Measurements from ENCODE around the gene CHSY3.

CHSY3 gene

GRCh38 chr5:130065617-130066016, 161.4 kb downstream of the CHSY3 start:
- Histone ChIP-seq H3K4me3 (ENCODE audit: insufficient read depth in 1 of 2, low read depth in 1 of 2, low read length in 2 of 2) (no peak overlapping the region), H3K23ac (ENCODE audit: low read length in 2 of 2) (no peak overlapping the region), H4K8ac (ENCODE audit: low read length) (no peak overlapping the region), H2AFZ (ENCODE audit: low read depth, low read length) (no peak overlapping the region), H2BK120ac (ENCODE audit: low read depth, low read length) (no peak overlapping the region), H2BK12ac (ENCODE audit: low read length in 2 of 2) (no peak overlapping the region), H3K14ac (ENCODE audit: low read length in 2 of 2) (no peak overlapping the region), H3K4me2 (ENCODE audit: low read length, poor library complexity, severe bottlenecking) (no peak overlapping the region), H2AK5ac (ENCODE audit: low read length, severe bottlenecking) (no peak overlapping the region), H3K9me3 (ENCODE audit: control insufficient read depth, low read length) (no peaks in the 10 kb centered on the region), H3K18ac (ENCODE audit: low read depth in 1 of 2, low read length in 2 of 2) (no peak overlapping the region), H3K27ac (ENCODE audit: low read length, poor library complexity, severe bottlenecking) (no peak overlapping the region), H4K91ac (ENCODE audit: low read length) (no peak overlapping the region), H3K36me3 (ENCODE audit: control insufficient read depth in 1 of 2, insufficient read depth in 2 of 2, low read depth in 1 of 2, low read length in 2 of 2) (no peaks in the 10 kb centered on the region), H3K79me1 (replicated peaks; ENCODE audit: low read length, poor library complexity, severe bottlenecking) (no peaks in the 10 kb centered on the region), H3K4me1 (ENCODE audit: control insufficient read depth, insufficient read depth, low read depth, low read length) (no peaks in the 10 kb centered on the region), H3K4ac (ENCODE audit: low read depth in 1 of 2, low read length in 2 of 2) (no peak overlapping the region), H2BK5ac (ENCODE audit: low read depth, low read length, poor library complexity, severe bottlenecking) (no peak overlapping the region), H3K9ac (ENCODE audit: low read length) (no peak overlapping the region), H2BK15ac (ENCODE audit: low read depth, poor library complexity, severe bottlenecking) (no peak overlapping the region), H3K27me3 (ENCODE audit: control insufficient read depth in 1 of 2, insufficient read depth in 1 of 2, low read length in 2 of 2) (no peaks in the 10 kb centered on the region)
- no peak for DNase-seq
- WGBS: 92% methylated on average over 2 of the region's 2 CpGs

DNA sequence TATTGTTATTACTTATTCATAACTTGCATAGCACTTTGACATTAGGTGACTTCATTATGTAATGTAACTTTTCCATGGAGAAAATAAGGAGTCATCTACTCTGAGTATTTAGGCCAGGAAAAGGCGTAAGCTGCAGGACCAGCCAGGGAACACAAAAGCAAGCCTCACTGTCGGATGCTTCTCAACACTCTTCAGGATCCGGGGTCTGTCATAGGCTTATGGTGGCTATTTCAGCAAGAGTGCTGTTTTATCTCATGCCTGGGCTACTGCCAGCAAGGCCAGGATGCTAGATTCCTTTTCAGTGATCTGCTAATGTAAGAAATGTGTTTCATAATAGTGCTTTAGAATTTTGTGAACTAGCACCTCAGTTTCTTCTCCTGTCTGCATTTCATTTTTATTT, 162.4 kb downstream of the CHSY3 start:
- Histone ChIP-seq H2BK5ac (ENCODE audit: low read depth, low read length, poor library complexity, severe bottlenecking) (no peak overlapping the region), H3K4me3 (ENCODE audit: insufficient read depth in 1 of 2, low read depth in 1 of 2, low read length in 2 of 2) (no peak overlapping the region), H3K36me3 (ENCODE audit: control insufficient read depth in 1 of 2, insufficient read depth in 2 of 2, low read depth in 1 of 2, low read length in 2 of 2) (no peaks in the 10 kb centered on the region), H3K27me3 (ENCODE audit: control insufficient read depth in 1 of 2, insufficient read depth in 1 of 2, low read length in 2 of 2) (no peaks in the 10 kb centered on the region), H2BK12ac (ENCODE audit: low read length in 2 of 2) (no peak overlapping the region), H2BK15ac (ENCODE audit: low read depth, poor library complexity, severe bottlenecking) (no peak overlapping the region), H3K18ac (ENCODE audit: low read depth in 1 of 2, low read length in 2 of 2) (no peak overlapping the region), H2AFZ (ENCODE audit: low read depth, low read length) (no peak overlapping the region), H2BK120ac (ENCODE audit: low read depth, low read length) (no peak overlapping the region), H3K9ac (ENCODE audit: low read length) (no peak overlapping the region), H3K23ac (ENCODE audit: low read length in 2 of 2) (no peak overlapping the region), H3K27ac (ENCODE audit: low read length, poor library complexity, severe bottlenecking) (no peak overlapping the region), H4K8ac (ENCODE audit: low read length) (no peak overlapping the region), H3K4me2 (ENCODE audit: low read length, poor library complexity, severe bottlenecking) (no peak overlapping the region), H3K4ac (ENCODE audit: low read depth in 1 of 2, low read length in 2 of 2) (no peak overlapping the region), H3K4me1 (ENCODE audit: control insufficient read depth, insufficient read depth, low read depth, low read length) (no peaks in the 10 kb centered on the region), H4K91ac (ENCODE audit: low read length) (no peak overlapping the region), H3K9me3 (ENCODE audit: control insufficient read depth, low read length) (no peaks in the 10 kb centered on the region), H2AK5ac (ENCODE audit: low read length, severe bottlenecking) (no peak overlapping the region), H3K79me1 (replicated peaks; ENCODE audit: low read length, poor library complexity, severe bottlenecking) (no peaks in the 10 kb centered on the region), H3K14ac (ENCODE audit: low read length in 2 of 2) (no peak overlapping the region)
- 83% methylated on average over 3 of the region's 3 CpGs for WGBS
- peak; percentile 41 for DNase-seq

- no peak overlapping the region for H3K4ac ChIP-seq (ENCODE audit: low read depth in 1 of 2, low read length in 2 of 2)
Measured at GRCh38 chr5:130067364-130067763, 163.1 kb downstream of the CHSY3 start.

DNA sequence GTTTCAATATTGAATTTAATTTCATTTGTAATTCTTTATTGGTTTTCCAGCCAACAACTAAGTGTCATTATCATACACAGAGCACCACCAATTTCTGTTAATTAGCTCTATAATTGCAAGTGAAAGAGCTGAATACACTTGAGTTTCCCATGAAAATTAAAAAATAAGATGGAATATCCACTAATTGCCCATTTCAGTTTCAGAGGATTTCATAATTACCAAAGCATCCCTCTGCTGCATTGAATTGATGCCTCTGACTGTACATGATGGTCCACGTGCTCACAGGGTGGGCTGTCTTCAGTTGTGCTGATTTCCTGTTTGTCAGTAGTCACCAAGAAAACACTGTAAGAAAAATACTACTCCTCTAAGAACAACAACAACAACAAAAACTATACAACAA, 163.8 kb downstream of the CHSY3 start:
- Histone ChIP-seq H3K4ac (ENCODE audit: low read depth in 1 of 2, low read length in 2 of 2) (no peak overlapping the region), H4K8ac (ENCODE audit: low read length) (no peak overlapping the region), H3K27ac (ENCODE audit: low read length, poor library complexity, severe bottlenecking) (no peak overlapping the region), H3K4me3 (ENCODE audit: insufficient read depth in 1 of 2, low read depth in 1 of 2, low read length in 2 of 2) (no peak overlapping the region), H2AFZ (ENCODE audit: low read depth, low read length) (no peak overlapping the region), H2AK5ac (ENCODE audit: low read length, severe bottlenecking) (no peak overlapping the region), H2BK15ac (ENCODE audit: low read depth, poor library complexity, severe bottlenecking) (no peak overlapping the region), H4K91ac (ENCODE audit: low read length) (no peak overlapping the region), H3K23ac (ENCODE audit: low read length in 2 of 2) (no peak overlapping the region), H3K18ac (ENCODE audit: low read depth in 1 of 2, low read length in 2 of 2) (no peak overlapping the region), H3K79me1 (replicated peaks; ENCODE audit: low read length, poor library complexity, severe bottlenecking) (no peaks in the 10 kb centered on the region), H3K4me1 (ENCODE audit: control insufficient read depth, insufficient read depth, low read depth, low read length) (no peaks in the 10 kb centered on the region), H3K36me3 (ENCODE audit: control insufficient read depth in 1 of 2, insufficient read depth in 2 of 2, low read depth in 1 of 2, low read length in 2 of 2) (no peaks in the 10 kb centered on the region), H2BK120ac (ENCODE audit: low read depth, low read length) (no peak overlapping the region), H3K4me2 (ENCODE audit: low read length, poor library complexity, severe bottlenecking) (no peak overlapping the region), H2BK5ac (ENCODE audit: low read depth, low read length, poor library complexity, severe bottlenecking) (no peak overlapping the region), H3K27me3 (ENCODE audit: control insufficient read depth in 1 of 2, insufficient read depth in 1 of 2, low read length in 2 of 2) (no peaks in the 10 kb centered on the region), H3K9me3 (ENCODE audit: control insufficient read depth, low read length) (no peaks in the 10 kb centered on the region), H3K9ac (ENCODE audit: low read length) (no peak overlapping the region), H3K14ac (ENCODE audit: low read length in 2 of 2) (no peak overlapping the region), H2BK12ac (ENCODE audit: low read length in 2 of 2) (no peak overlapping the region)
- DNase-seq: no peak
- 63% methylated on average over 1 of the region's 1 CpG for WGBS

More at GRCh38 chr5:130067364-130067763, 163.1 kb downstream of the CHSY3 start:
- Histone ChIP-seq H3K4me1 (ENCODE audit: control insufficient read depth, insufficient read depth, low read depth, low read length) (no peaks in the 10 kb centered on the region), H2AK5ac (ENCODE audit: low read length, severe bottlenecking) (no peak overlapping the region), H3K4me2 (ENCODE audit: low read length, poor library complexity, severe bottlenecking) (no peak overlapping the region), H3K79me1 (replicated peaks; ENCODE audit: low read length, poor library complexity, severe bottlenecking) (no peaks in the 10 kb centered on the region), H2BK120ac (ENCODE audit: low read depth, low read length) (no peak overlapping the region), H4K8ac (ENCODE audit: low read length) (no peak overlapping the region), H3K14ac (ENCODE audit: low read length in 2 of 2) (no peak overlapping the region), H2BK5ac (ENCODE audit: low read depth, low read length, poor library complexity, severe bottlenecking) (no peak overlapping the region), H2AFZ (ENCODE audit: low read depth, low read length) (no peak overlapping the region), H3K9me3 (ENCODE audit: control insufficient read depth, low read length) (no peaks in the 10 kb centered on the region), H2BK15ac (ENCODE audit: low read depth, poor library complexity, severe bottlenecking) (no peak overlapping the region), H3K4me3 (ENCODE audit: insufficient read depth in 1 of 2, low read depth in 1 of 2, low read length in 2 of 2) (no peak overlapping the region), H4K91ac (ENCODE audit: low read length) (no peak overlapping the region), H3K27ac (ENCODE audit: low read length, poor library complexity, severe bottlenecking) (no peak overlapping the region), H3K36me3 (ENCODE audit: control insufficient read depth in 1 of 2, insufficient read depth in 2 of 2, low read depth in 1 of 2, low read length in 2 of 2) (no peaks in the 10 kb centered on the region), H3K27me3 (ENCODE audit: control insufficient read depth in 1 of 2, insufficient read depth in 1 of 2, low read length in 2 of 2) (no peaks in the 10 kb centered on the region), H3K23ac (ENCODE audit: low read length in 2 of 2) (no peak overlapping the region), H2BK12ac (ENCODE audit: low read length in 2 of 2) (no peak overlapping the region), H3K18ac (ENCODE audit: low read depth in 1 of 2, low read length in 2 of 2) (no peak overlapping the region), H3K9ac (ENCODE audit: low read length) (no peak overlapping the region)
- DNase-seq: no peak
